Nephron (organoid): ENCODE results near the gene DYSF.
"Not testable (repeated sequence)": the region's sequence is repeated elsewhere in the genome, so short reads cannot be mapped to it uniquely, and the experiment has no call there.

Experiments used
- H3K27ac Mint-ChIP-seq, 3 experiments: 2 replicates each; pipeline ENCODE4 v1.8.0; 2020; ENCODE audit warnings: mixed read lengths in 3 of 3, mild to moderate bottlenecking in 2 of 3, moderate library complexity in 1 of 3
- H3K27me3 Mint-ChIP-seq: 2 replicates; pipeline ENCODE4 v1.8.0; 2021; ENCODE audit warnings: low read depth, mild to moderate bottlenecking, moderate library complexity, mixed read lengths
- H3K36me3 Mint-ChIP-seq: 2 replicates; pipeline ENCODE4 v1.8.0; 2020; ENCODE audit warnings: low read depth, mixed read lengths
- H3K4me1 Mint-ChIP-seq: 2 replicates; pipeline ENCODE4 v1.8.0; 2020; ENCODE audit warnings: mixed read lengths
- H3K4me3 Mint-ChIP-seq, 3 experiments: 2 replicates each; pipeline ENCODE4 v1.8.0; 2020; ENCODE audit warnings: mild to moderate bottlenecking in 3 of 3, mixed read lengths in 3 of 3, moderate library complexity in 2 of 3
- H3K9me3 Mint-ChIP-seq: 2 replicates; pipeline ENCODE4 v1.8.0; 2020; ENCODE audit warnings: mixed read lengths
- CTCF ChIP-seq, 3 experiments: fragments of 200-600 bp; sonication (generic); IDR thresholded peaks; one replicate each; pipeline ENCODE4 v1.5.0; 2021; ENCODE audit warnings: antibody characterized with exemption in 3 of 3; ENCODE audit not compliant: unreplicated experiment in 3 of 3

The DYSF gene

GRCh38 chr2:71453404-71454220 lies at the start of gene DYSF:
Gene DYSF, plus strand, starts transcription at chr2:71453561.
- peaks cover 58% of the 10 kb centered on the region for H3K4me1 Mint-ChIP-seq
- H3K36me3 Mint-ChIP-seq = no peaks in the 10 kb centered on the region
- H3K4me3 Mint-ChIP-seq = peak within 1 kb of the TSS; percentile 76 to 84 (median 79)
- no peak for TF ChIP-seq CTCF (IDR thresholded peaks at IDR 0.05; ENCODE audit: unreplicated experiment in 3 of 3)
- H3K9me3 Mint-ChIP-seq = no peaks in the 10 kb centered on the region
- peak within 1 kb of the TSS; percentile 26 to 56 (median 35) for H3K27ac Mint-ChIP-seq
- H3K27me3 Mint-ChIP-seq = peaks cover 34% of the 10 kb centered on the region

- Mint-ChIP-seq H3K36me3 (peaks cover 59% of the 10 kb centered on the region), H3K9me3 (peaks cover 5% of the 10 kb centered on the region), H3K4me1 (no peaks in the 10 kb centered on the region), H3K27ac (no peak overlapping the region), H3K27me3 (no peaks in the 10 kb centered on the region), H3K4me3 (no peak overlapping the region)
- TF ChIP-seq CTCF (IDR thresholded peaks at IDR 0.05; ENCODE audit: unreplicated experiment in 3 of 3) = no peak
Measured at GRCh38 chr2:71409611-71410010, 43.8 kb upstream of the DYSF start.

GRCh38 chr2:71410696-71411095 lies 42.7 kb upstream of the DYSF start:
- Mint-ChIP-seq H3K9me3 (peaks cover 5% of the 10 kb centered on the region), H3K27ac (no peak overlapping the region), H3K27me3 (no peaks in the 10 kb centered on the region)

GRCh38 chr2:71416866-71417265 lies 36.5 kb upstream of the DYSF start:
- peak overlapping the region in 2 of 3 experiments; percentile 86 to 87 for H3K4me3 Mint-ChIP-seq
- H3K27me3 Mint-ChIP-seq, H3K9me3 Mint-ChIP-seq, H3K4me1 Mint-ChIP-seq: not testable (repeated sequence)
- H3K27ac Mint-ChIP-seq = peak overlapping the region in 1 of 3 experiments; percentile 94
- peaks cover 15% of the 10 kb centered on the region for H3K36me3 Mint-ChIP-seq

More at GRCh38 chr2:71410696-71411095, 42.7 kb upstream of the DYSF start:
- no peak for TF ChIP-seq CTCF (IDR thresholded peaks at IDR 0.05; ENCODE audit: unreplicated experiment in 3 of 3)
- no peak overlapping the region for H3K4me3 Mint-ChIP-seq
- no peaks in the 10 kb centered on the region for H3K4me1 Mint-ChIP-seq
- H3K36me3 Mint-ChIP-seq = peaks cover 48% of the 10 kb centered on the region

GRCh38 chr2:71417300-71418202 lies 35.8 kb upstream of the DYSF start:
- H3K4me3 Mint-ChIP-seq = peak overlapping the region; percentile 85 to 87 (median 86)
- H3K4me1 Mint-ChIP-seq = no peaks in the 10 kb centered on the region
- H3K9me3 Mint-ChIP-seq = no peaks in the 10 kb centered on the region
- H3K36me3 Mint-ChIP-seq = peaks cover 16% of the 10 kb centered on the region
- no peak for TF ChIP-seq CTCF (IDR thresholded peaks at IDR 0.05; ENCODE audit: unreplicated experiment in 3 of 3)
- peak overlapping the region; percentile 56 to 94 (median 75) for H3K27ac Mint-ChIP-seq
- H3K27me3 Mint-ChIP-seq = no peaks in the 10 kb centered on the region

GRCh38 chr2:71419145-71419544 lies 34.2 kb upstream of the DYSF start:
- Mint-ChIP-seq H3K36me3 (peaks cover 29% of the 10 kb centered on the region), H3K9me3 (no peaks in the 10 kb centered on the region), H3K4me3 (peak overlapping the region in 1 of 3 experiments; percentile 16), H3K27me3 (no peaks in the 10 kb centered on the region), H3K4me1 (no peaks in the 10 kb centered on the region), H3K27ac (peak overlapping the region in 1 of 3 experiments; percentile 31)
- no peak for TF ChIP-seq CTCF (IDR thresholded peaks at IDR 0.05; ENCODE audit: unreplicated experiment in 3 of 3)
